ENCODE measurements around the gene OSBP2.

OSBP2 gene

DNA sequence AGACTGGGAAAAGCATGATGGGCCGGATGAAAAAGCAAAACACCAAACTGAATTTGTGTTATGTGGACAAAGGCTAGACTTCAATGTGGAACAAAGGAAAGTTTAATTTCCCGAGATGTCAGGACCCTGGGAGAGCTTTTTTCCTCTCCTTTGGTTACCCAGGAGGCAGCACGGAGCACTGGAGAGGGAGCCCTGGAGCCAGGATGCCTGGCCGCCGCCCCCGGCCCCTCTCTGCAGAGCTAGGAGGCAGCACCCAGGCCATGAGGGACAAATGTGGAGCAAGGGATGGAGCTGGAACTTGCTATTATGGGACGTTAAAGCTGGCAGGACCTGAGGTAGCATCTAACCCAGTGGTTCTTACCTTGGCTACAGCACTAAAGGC, 165.0 kb downstream of the OSBP2 start:
- TF ChIP-seq, protein P1, sequence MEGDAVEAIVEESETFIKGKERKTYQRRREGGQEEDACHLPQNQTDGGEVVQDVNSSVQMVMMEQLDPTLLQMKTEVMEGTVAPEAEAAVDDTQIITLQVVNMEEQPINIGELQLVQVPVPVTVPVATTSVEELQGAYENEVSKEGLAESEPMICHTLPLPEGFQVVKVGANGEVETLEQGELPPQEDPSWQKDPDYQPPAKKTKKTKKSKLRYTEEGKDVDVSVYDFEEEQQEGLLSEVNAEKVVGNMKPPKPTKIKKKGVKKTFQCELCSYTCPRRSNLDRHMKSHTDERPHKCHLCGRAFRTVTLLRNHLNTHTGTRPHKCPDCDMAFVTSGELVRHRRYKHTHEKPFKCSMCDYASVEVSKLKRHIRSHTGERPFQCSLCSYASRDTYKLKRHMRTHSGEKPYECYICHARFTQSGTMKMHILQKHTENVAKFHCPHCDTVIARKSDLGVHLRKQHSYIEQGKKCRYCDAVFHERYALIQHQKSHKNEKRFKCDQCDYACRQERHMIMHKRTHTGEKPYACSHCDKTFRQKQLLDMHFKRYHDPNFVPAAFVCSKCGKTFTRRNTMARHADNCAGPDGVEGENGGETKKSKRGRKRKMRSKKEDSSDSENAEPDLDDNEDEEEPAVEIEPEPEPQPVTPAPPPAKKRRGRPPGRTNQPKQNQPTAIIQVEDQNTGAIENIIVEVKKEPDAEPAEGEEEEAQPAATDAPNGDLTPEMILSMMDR (IDR thresholded peaks at IDR 0.05; ENCODE audit: insufficient read depth, low read depth, low read length, missing control alignments): no peak
- no peak for DNase-seq (ENCODE audit: low read depth)
- no peak overlapping the region for H3K4me3 ChIP-seq (ENCODE audit: low read length)

DNA sequence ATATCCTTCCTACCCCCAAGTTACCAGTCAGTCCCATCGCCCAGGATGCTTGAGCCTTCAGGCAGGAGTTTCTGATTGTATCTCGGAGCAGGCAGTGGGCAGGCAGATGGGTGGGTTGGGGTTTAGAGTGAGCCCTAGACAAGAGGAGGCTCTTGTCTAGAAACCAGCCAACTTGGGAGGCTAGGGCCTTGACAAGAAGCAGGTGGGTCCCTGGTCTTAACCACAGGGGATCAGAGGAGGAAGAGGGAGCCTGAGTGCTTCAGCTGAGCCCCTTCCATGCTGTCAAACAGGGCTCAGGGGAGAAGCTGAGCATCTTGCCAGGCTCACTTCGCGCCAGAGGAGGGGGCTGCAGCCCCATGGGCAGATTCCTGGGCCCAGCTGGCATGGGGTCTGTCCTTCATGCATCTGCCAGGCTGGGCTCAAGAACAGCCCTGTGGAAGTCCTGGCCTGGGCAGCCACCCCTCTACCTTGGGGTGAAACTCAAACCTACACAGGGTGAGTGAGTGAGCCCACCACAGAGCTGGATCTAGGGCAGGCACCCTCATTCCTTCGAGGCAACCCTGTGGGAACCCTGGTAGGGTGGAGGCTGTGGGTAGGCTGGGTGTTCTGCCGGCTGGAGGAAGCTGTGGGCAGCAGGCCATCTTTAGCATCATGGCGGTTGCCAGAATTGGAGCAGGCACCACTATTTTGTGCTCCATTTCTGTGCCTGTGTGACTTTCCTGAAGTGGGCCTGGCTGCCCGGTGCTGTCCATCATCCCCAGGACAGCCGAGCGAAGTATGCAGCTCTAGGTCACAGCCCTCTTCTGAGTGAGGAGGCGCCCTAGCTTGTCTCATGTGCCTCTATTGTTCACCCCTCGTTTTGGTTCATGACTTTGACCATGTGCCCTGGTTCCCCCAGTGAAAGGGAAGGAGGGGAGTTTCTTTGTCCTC, 165.8 kb downstream of the OSBP2 start:
- no peak for DNase-seq (ENCODE audit: low read depth)
- TF ChIP-seq, protein P1 (IDR thresholded peaks at IDR 0.05; ENCODE audit: insufficient read depth, low read depth, low read length, missing control alignments): no peak
- H3K4me3 ChIP-seq (ENCODE audit: low read length): no peak overlapping the region

DNA sequence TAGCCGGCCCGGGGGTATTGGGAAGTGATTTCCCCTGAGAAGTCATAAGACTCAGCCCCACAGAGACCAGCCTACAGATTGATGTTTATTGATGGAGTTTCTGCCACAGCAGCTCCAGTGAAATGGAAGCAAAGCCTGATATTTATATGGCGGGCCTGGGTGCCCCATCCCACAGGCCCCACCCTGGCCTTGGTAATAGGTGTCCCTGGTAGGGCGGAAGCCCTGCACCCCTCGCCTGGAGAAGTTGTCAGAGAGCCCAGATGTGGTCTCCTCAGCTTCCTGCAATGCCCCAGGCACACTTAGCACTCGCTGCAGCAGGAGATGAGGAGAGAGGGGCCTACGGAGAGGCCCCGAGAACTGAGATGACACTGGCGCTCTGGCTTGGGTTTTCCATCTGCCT, 166.5 kb downstream of the OSBP2 start:
- DNase-seq (ENCODE audit: low read depth): no peak
- TF ChIP-seq, protein P1 (IDR thresholded peaks at IDR 0.05; ENCODE audit: insufficient read depth, low read depth, low read length, missing control alignments): no peak
- no peak overlapping the region for H3K4me3 ChIP-seq (ENCODE audit: low read length)

DNA sequence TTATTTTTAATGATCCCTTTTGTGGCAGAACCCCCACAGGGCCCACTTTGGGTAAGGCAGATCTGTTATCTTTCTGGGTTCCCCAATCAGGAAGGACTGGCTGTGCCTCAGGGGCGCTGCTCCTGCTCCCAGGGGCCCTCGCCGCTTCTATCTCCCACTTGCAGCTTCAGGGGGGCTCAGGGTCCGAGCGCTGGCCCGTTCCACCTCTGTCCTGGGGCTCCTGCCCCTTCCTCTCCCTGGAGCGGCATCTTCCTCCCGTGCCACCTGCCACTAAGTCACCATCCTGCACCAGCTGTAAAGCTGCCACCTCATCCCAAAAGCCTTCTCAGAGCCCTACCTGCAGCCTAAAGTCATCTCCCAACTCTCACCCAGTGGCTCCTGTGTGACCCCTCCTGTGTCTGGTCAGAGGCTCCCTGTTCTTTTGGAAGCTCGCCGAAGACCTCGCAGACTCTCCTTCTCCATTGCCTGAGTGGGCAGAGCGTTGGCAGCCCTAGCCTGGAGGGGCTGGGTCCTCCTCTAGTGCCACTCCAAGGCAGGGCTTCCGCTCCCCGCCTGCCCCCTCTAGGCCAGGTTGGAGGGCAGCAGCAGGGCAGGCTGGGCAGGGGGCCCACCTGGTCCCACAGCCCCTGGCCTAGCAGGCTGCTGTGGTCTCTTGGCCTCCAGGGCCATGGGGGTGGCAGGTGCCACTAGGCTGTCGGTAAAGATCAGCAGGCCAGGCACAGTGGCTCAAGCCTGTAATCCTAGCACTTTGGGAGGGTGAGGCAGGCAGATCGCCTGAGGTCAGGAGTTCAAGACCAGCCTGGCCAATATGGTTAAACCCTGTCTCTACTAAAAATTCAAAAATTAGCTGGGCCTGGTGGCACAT, 167.2 kb downstream of the OSBP2 start:
- no peak for DNase-seq (ENCODE audit: low read depth)
- TF ChIP-seq, protein P1 (IDR thresholded peaks at IDR 0.05; ENCODE audit: insufficient read depth, low read depth, low read length, missing control alignments): no peak
- no peak overlapping the region for H3K4me3 ChIP-seq (ENCODE audit: low read length)

DNA sequence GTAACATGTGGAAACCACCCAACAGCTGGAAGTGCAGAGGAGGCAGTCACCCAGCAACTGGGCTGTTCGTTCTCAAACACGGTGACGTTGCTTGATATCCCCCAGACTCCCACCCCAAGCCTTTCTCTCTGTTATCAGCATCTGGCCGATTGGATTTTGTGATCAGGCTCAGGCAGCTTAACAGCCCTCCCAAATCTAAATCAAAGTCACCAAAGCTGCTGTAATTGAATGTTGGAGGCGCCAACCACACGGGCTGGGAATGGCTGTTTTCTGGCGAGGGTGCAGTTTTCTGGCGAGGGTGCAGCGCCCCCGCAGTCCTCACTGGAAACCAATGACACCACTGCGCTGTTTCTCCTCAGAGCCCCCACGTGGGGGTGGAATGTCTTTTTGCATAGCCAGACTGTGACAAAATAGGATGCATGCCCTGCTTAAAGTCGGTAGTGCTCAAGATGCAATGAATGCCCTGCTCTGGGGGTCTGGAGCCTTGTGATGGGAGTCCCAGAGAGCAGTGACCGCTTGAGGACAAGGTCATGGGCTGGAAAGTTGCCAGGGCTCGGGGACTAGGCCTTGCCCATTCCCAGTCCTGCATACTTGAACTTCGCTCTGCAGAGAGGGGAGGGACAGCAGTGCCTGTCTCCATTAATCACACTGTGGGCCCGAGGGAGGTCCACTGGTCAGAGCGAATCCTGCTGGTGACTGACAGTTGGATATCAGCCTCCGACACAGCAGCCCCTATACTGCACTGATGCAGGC, 168.6 kb downstream of the OSBP2 start:
- H3K4me3 ChIP-seq (ENCODE audit: low read length): no peak overlapping the region
- DNase-seq (ENCODE audit: low read depth): no peak
- TF ChIP-seq, protein P1 (IDR thresholded peaks at IDR 0.05; ENCODE audit: insufficient read depth, low read depth, low read length, missing control alignments): no peak
